Activated naive CD4-positive, alpha-beta T cell treated with anti-CD3 and anti-CD28 coated beads, Interleukin-2, amount 10 ng/mL, durations not matched to agents 7 days and 5 days (primary cell): ENCODE data around the gene GPR142.

ENCODE experiments used
- CTCF ChIA-PET: fragments of 350-600 bp; sonication (Branson Sonifier 250); formaldehyde crosslinking; loops from one replicate; lab custom pipeline; 2021; ENCODE audit warnings: antibody characterized with exemption; lab: Charles Lee
- DNase-seq: peaks from one replicate; pipeline ENCODE4 v3.0.0-alpha.2; 2020
- H3K27ac Mint-ChIP-seq: one replicate; pipeline ENCODE4 v1.8.0; 2021; ENCODE audit warnings: mild to moderate bottlenecking, moderate library complexity, mixed read lengths
- H3K27me3 Mint-ChIP-seq: one replicate; pipeline ENCODE4 v1.8.0; 2021; ENCODE audit warnings: mild to moderate bottlenecking, mixed read lengths
- H3K36me3 Mint-ChIP-seq: one replicate; pipeline ENCODE4 v1.8.0; 2021; ENCODE audit warnings: mixed read lengths
- H3K4me1 Mint-ChIP-seq: one replicate; pipeline ENCODE4 v1.8.0; 2021; ENCODE audit warnings: mixed read lengths
- H3K4me3 Mint-ChIP-seq: one replicate; pipeline ENCODE4 v1.8.0; 2021; ENCODE audit warnings: mild to moderate bottlenecking, moderate library complexity, mixed read lengths
- H3K9me3 Mint-ChIP-seq: one replicate; pipeline ENCODE4 v1.8.0; 2021; ENCODE audit warnings: mixed read lengths

The GPR142 gene

GRCh38 chr17:74383141-74383540, 15.8 kb downstream of the GPR142 start:
- no peak for DNase-seq
- H3K4me1 Mint-ChIP-seq: peaks cover 13% of the 10 kb centered on the region
- H3K27me3 Mint-ChIP-seq: peaks cover 44% of the 10 kb centered on the region
- no peaks in the 10 kb centered on the region for H3K36me3 Mint-ChIP-seq
- CTCF ChIA-PET: interaction anchor here (1.5 kb wide), 1 partner anchor 15 kb away, joined by 3 read pairs; no protein-coding TSS in a partner anchor
- no peaks in the 10 kb centered on the region for H3K9me3 Mint-ChIP-seq
- H3K4me3 Mint-ChIP-seq: no peak overlapping the region
- H3K27ac Mint-ChIP-seq: no peak overlapping the region

DNA sequence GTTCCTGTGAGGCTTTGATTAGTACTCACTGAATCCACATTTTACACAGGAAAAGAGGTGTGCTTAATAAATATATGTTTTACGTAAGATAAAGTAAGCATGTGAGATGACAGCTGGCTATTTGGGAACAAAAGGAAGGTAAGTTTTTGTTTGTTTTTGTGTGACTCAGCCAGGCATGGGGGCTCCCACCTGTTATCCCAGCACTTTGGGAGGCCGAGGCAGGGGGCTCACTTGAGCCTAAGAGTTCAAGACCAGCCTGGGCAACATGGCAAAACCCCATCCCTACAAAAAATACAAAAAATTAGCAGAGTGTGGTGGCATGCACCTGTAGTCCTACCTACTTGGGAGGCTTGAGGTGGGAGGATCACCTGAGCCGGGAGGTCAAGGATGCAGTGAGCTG, 17.9 kb downstream of the GPR142 start:
- H3K27me3 Mint-ChIP-seq: peaks cover 49% of the 10 kb centered on the region
- no peak for DNase-seq
- H3K9me3 Mint-ChIP-seq: no peaks in the 10 kb centered on the region
- H3K36me3 Mint-ChIP-seq: no peaks in the 10 kb centered on the region
- no peak overlapping the region for H3K4me3 Mint-ChIP-seq
- CTCF ChIA-PET: interaction anchor here (0.9 to 1.1 kb wide), 2 partner anchors 16 to 72 kb away, joined by 3 to 5 read pairs; no protein-coding TSS in a partner anchor
- peaks cover 3% of the 10 kb centered on the region for H3K4me1 Mint-ChIP-seq
- no peak overlapping the region for H3K27ac Mint-ChIP-seq

DNA sequence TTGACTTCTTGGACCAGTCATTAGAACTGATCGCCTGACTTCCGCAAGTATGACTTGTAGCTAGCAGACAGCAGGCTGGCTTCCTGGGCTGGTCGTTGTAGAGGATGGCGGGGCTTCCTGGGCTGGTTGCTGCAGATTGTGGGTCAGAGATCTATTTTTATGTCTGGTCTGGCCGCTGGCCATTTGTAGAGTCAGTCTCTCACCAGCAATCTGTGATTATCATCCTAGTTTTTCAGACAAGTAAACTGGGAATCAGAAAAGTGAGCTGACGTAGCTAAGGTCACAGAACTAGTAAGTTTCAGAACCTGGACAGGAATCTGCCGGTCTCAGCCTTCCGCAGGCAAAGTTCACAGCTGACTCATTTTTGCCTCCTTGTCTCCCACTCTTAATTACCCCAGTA, 19.1 kb downstream of the GPR142 start:
- no peaks in the 10 kb centered on the region for H3K4me1 Mint-ChIP-seq
- no peak overlapping the region for H3K4me3 Mint-ChIP-seq
- H3K36me3 Mint-ChIP-seq: no peaks in the 10 kb centered on the region
- peaks cover 41% of the 10 kb centered on the region for H3K27me3 Mint-ChIP-seq
- CTCF ChIA-PET: interaction anchor here (0.7 to 1.1 kb wide), 2 partner anchors 67 to 71 kb away, joined by 5 read pairs; no protein-coding TSS in a partner anchor
- no peak for DNase-seq
- H3K9me3 Mint-ChIP-seq: no peaks in the 10 kb centered on the region
- H3K27ac Mint-ChIP-seq: no peak overlapping the region

- H3K36me3 Mint-ChIP-seq: no peaks in the 10 kb centered on the region
- CTCF ChIA-PET: interaction anchor here (2.0 kb wide), 1 partner anchor 9 kb away, joined by 9 read pairs; no protein-coding TSS in a partner anchor
- peaks cover 46% of the 10 kb centered on the region for H3K27me3 Mint-ChIP-seq
- H3K27ac Mint-ChIP-seq: no peak overlapping the region
- DNase-seq: no peak
- H3K4me1 Mint-ChIP-seq: no peaks in the 10 kb centered on the region
- H3K9me3 Mint-ChIP-seq: no peaks in the 10 kb centered on the region
- no peak overlapping the region for H3K4me3 Mint-ChIP-seq
Observed at GRCh38 chr17:74387365-74388218, 20.3 kb downstream of the GPR142 start.

DNA sequence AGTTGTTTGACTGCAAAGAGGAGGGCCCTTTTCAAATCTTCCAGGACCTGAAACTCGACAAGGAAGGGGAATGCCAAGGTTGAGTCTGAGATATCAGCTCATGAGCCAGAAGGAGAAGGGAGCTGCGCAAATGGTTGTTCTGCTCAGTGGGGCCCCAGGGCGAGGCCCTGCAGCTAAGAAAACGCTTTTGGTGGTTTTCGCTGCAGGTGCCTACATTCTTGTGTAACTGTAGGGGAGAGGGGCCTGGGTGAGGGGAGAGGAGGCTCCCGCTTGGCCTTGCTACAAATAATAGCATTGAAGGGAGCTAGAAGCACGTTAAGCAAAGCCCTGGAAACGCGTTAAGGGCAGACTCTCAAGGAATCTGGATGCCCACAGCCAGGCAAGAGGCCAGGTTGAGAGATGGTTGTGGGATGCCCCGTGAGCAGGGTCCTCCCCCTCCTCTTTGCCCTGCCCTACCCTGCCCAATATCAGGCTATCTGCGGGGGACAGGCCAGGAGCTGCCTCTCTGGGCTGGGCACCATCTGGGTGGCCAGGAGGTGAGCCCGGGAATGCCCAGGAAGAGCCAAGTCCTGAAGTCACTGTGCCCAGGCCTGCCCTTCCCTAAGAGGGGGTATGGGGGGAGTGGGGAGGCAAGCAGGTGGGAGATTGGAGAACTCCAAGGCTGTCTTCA, 21.9 kb downstream of the GPR142 start:
- H3K27me3 Mint-ChIP-seq: peaks cover 52% of the 10 kb centered on the region
- H3K4me1 Mint-ChIP-seq: no peaks in the 10 kb centered on the region
- no peaks in the 10 kb centered on the region for H3K36me3 Mint-ChIP-seq
- no peak overlapping the region for H3K27ac Mint-ChIP-seq
- CTCF ChIA-PET: interaction anchor here (1.2 to 2.0 kb wide), 3 partner anchors 10 to 105 kb away, joined by 3 to 9 read pairs (median 3); no protein-coding TSS in a partner anchor
- H3K4me3 Mint-ChIP-seq: no peak overlapping the region
- H3K9me3 Mint-ChIP-seq: no peaks in the 10 kb centered on the region
- DNase-seq: no peak

GRCh38 chr17:74389937-74390679, 22.8 kb downstream of the GPR142 start:
- Mint-ChIP-seq H3K27ac (no peak overlapping the region), H3K36me3 (no peaks in the 10 kb centered on the region), H3K4me3 (no peak overlapping the region), H3K9me3 (no peaks in the 10 kb centered on the region), H3K27me3 (peaks cover 60% of the 10 kb centered on the region), H3K4me1 (no peaks in the 10 kb centered on the region)
- no peak for DNase-seq
- CTCF ChIA-PET: interaction anchor here (1.2 kb wide), 1 partner anchor 104 kb away, joined by 3 read pairs; no protein-coding TSS in a partner anchor

GRCh38 chr17:74390680-74391653, 23.7 kb downstream of the GPR142 start:
- no peaks in the 10 kb centered on the region for H3K36me3 Mint-ChIP-seq
- no peak overlapping the region for H3K27ac Mint-ChIP-seq
- no peaks in the 10 kb centered on the region for H3K9me3 Mint-ChIP-seq
- H3K4me1 Mint-ChIP-seq: no peaks in the 10 kb centered on the region
- peaks cover 55% of the 10 kb centered on the region for H3K27me3 Mint-ChIP-seq
- DNase-seq: no peak
- no peak overlapping the region for H3K4me3 Mint-ChIP-seq
- CTCF ChIA-PET: interaction anchor here (1.2 to 1.3 kb wide), 2 partner anchors 10 to 105 kb away, joined by 3 to 5 read pairs; no protein-coding TSS in a partner anchor

GRCh38 chr17:74391771-74392170, 24.5 kb downstream of the GPR142 start:
- Mint-ChIP-seq H3K4me1 (no peaks in the 10 kb centered on the region), H3K27me3 (peaks cover 54% of the 10 kb centered on the region), H3K36me3 (no peaks in the 10 kb centered on the region), H3K4me3 (no peak overlapping the region), H3K27ac (no peak overlapping the region), H3K9me3 (no peaks in the 10 kb centered on the region)
- CTCF ChIA-PET: interaction anchor here (1.2 to 1.3 kb wide), 3 partner anchors 11 to 192 kb away, joined by 3 to 5 read pairs (median 3); no protein-coding TSS in a partner anchor
- no peak for DNase-seq

- CTCF ChIA-PET: interaction anchor here (1.1 to 1.8 kb wide), 4 partner anchors 24 to 193 kb away, joined by 3 to 5 read pairs (median 4); no protein-coding TSS in a partner anchor
- no peaks in the 10 kb centered on the region for H3K36me3 Mint-ChIP-seq
- H3K4me3 Mint-ChIP-seq: no peak overlapping the region
- no peaks in the 10 kb centered on the region for H3K9me3 Mint-ChIP-seq
- peaks cover 51% of the 10 kb centered on the region for H3K27me3 Mint-ChIP-seq
- no peak for DNase-seq
- no peaks in the 10 kb centered on the region for H3K4me1 Mint-ChIP-seq
- H3K27ac Mint-ChIP-seq: no peak overlapping the region
Observed at GRCh38 chr17:74392848-74393247, 25.5 kb downstream of the GPR142 start.

DNA sequence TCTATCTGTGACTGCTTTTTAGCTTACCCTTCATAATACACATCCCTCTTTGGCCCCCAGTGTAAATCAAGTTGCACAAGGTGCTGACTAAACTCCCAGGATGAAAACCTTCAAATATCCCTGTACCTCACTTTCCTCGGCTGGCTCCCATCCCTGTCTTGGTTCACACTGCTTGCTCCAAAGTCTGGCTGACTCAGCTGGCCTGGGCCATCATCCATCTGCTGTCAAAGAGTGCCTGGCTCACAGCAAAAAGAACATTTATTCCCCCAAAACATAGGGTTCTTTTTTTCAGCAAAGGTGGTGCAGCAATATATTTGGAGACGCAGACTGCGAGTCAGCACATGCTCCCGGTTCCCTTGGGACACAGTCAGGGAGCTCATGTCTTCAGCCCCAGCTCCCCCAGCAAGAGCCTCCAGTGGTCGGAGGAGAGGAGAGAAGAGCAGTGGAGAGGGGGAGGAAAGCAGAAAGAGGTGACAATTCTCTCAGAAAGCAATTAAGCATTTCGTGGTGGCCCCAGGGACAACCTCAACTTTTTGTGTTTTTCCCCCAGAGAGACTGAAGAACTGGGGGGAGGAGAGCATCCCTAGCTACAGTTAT, 26.1 kb downstream of the GPR142 start:
- Mint-ChIP-seq H3K4me3 (no peak overlapping the region), H3K27ac (no peak overlapping the region), H3K27me3 (peaks cover 47% of the 10 kb centered on the region), H3K36me3 (no peaks in the 10 kb centered on the region), H3K9me3 (no peaks in the 10 kb centered on the region), H3K4me1 (no peaks in the 10 kb centered on the region)
- DNase-seq: no peak
- CTCF ChIA-PET: interaction anchor here (1.1 to 1.8 kb wide), 3 partner anchors 25 to 139 kb away, joined by 3 to 5 read pairs (median 4); no protein-coding TSS in a partner anchor

DNA sequence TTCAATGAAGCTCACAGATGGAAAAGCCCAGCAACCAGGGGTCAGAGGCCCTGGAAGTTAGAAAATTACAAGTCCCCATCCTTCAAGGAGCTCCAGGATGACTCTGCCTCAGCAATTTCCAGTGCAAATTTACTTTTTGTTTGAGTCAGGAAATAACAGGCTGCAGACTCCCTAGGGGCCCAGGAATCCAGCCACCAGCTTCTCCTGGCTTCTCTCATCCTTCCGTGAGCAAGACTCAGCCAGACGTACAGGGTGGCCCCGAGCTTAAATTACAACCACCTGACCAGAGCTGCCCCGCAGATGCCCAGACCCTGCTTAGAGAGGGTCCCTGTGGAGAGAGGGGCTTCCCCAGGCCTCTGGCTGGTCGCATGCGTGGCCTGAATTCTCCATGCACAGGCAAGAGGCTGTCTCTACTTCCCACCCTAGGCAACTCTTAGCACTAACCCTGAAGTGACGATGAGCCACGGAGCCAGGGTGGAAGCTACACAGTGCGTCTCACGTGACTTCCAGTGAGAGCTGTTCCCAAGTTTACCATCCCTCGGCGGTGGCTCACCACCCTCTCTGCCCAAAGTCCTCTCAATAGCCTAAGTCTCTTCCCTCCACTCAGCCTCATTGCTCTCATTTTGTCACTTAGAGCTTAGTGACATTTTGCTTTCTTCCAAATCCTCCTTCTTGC, 27.1 kb downstream of the GPR142 start:
- Mint-ChIP-seq H3K27ac (no peak overlapping the region), H3K36me3 (no peaks in the 10 kb centered on the region), H3K9me3 (no peaks in the 10 kb centered on the region), H3K27me3 (peaks cover 38% of the 10 kb centered on the region), H3K4me1 (no peaks in the 10 kb centered on the region), H3K4me3 (no peak overlapping the region)
- no peak for DNase-seq
- CTCF ChIA-PET: interaction anchor here (1.8 kb wide), 1 partner anchor 62 kb away, joined by 5 read pairs; no protein-coding TSS in a partner anchor

- CTCF ChIA-PET: interaction anchor here (1.8 kb wide), 1 partner anchor 62 kb away, joined by 5 read pairs; no protein-coding TSS in a partner anchor
- Mint-ChIP-seq H3K4me1 (no peaks in the 10 kb centered on the region), H3K36me3 (no peaks in the 10 kb centered on the region), H3K4me3 (no peak overlapping the region), H3K27ac (no peak overlapping the region), H3K9me3 (no peaks in the 10 kb centered on the region), H3K27me3 (peaks cover 32% of the 10 kb centered on the region)
- DNase-seq: no peak
Observed at GRCh38 chr17:74394977-74395376, 27.7 kb downstream of the GPR142 start.
